GM23248 (cell line): ENCODE measurements around the gene PIEZO2.

Source experiments
- EZH2 ChIP-seq: fragments of 200-600 bp; sonication (generic); IDR thresholded peaks from 2 replicates; pipeline ENCODE4 v1.6.1; 2018; ENCODE audit warnings: antibody characterized with exemption, mild to moderate bottlenecking; ENCODE audit not compliant: insufficient read depth, poor library complexity, severe bottlenecking
- EZH2phosphoT487 ChIP-seq: fragments of 200-600 bp; sonication (generic); IDR thresholded peaks from 2 replicates; pipeline ENCODE4 v1.6.1; 2018; ENCODE audit warnings: antibody characterized with exemption, moderate library complexity, mild to moderate bottlenecking, low read depth; ENCODE audit not compliant: insufficient read depth

- TF ChIP-seq EZH2 (no peak), EZH2phosphoT487 (no peak)
Observed at GRCh38 chr18:10901329-10901728, 248.0 kb downstream of the PIEZO2 start.
